ENCODE data around the gene PAMR1.
A peak's percentile ranks its signal among the peaks of the same experiment; 100 is the strongest.

The PAMR1 gene

DNA sequence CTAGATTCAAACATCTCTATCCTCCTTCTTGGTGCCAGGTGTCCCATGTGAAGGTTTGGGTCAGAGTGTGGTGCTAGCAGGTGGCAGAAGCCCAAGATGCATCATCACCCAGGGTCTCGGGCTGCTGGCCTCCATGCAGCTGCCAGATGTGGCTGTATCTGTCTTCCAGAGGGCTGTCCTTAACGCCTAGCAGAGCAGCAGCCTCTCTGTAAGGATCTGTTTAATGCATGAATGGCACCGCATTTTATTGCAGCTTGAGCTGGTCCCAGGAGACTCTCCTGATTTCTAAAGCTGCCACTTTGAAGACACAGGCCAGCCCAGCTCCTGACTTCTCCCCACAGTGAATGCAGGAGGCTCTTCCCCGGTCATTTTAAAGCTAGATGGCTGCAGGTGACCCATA, 132.3 kb downstream of the PAMR1 start:
- no peak for DNase-seq

GRCh38 chr11:35391922-35392688, 133.3 kb downstream of the PAMR1 start:
- DNase-seq: peak; percentile 93

- peak; percentile 21 for DNase-seq
These were observed 134.4 kb downstream of the PAMR1 start for GRCh38 chr11:35390737-35391682.

DNA sequence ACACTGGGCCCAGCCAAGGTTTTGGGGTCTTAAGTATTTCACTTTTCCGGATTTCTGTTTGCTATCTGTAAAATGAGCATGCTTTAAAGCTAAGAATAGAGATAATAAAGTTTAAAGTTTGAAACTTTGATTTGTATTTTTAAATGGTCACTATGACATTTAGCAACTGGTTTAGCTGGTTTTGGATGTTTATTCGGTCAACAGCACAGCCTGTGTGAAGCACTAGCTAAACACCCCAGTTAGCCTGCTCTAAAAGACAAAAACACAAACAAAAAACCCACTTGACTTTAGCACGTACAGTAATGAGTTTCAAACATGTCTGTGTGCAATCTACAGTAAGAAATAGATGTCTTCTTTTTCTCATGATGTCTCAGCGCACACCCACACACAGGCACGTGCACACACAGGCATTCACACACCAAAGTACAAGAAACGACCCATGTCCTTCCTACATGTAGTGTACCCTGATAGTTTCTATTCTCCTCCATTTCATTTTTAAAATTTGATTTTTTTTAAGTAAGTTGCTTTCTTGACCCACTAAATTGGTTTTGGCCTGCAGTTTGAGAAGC, 135.4 kb downstream of the PAMR1 start:
- no peak for DNase-seq

GRCh38 chr11:35389112-35389511, 136.3 kb downstream of the PAMR1 start:
- DNase-seq: no peak

- DNase-seq: no peak
These were observed 137.4 kb downstream of the PAMR1 start for GRCh38 chr11:35388061-35388460.

- no peak for DNase-seq
These were observed 138.1 kb downstream of the PAMR1 start for GRCh38 chr11:35387111-35387982.

DNA sequence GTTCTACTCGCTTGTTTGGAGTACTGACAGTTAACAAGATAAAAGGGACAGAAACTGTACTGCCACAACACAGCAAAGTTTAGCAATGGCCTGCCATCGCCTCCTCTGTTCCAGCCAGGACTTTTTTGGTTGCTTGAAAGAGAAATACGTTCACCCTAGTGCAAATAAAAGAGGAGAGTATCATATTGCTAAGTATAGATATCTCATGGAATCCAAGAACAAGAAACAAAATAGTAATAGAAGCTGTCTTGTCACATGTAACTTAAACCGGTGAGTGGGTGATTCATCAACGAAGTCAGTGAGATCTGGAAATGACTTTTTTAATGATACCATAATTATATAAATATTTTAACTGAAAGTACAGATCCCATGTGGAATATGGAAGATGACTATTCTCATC, 141.5 kb downstream of the PAMR1 start:
- no peak for DNase-seq
